PC-9 (cell line): ENCODE data around the gene GCDH.

ENCODE experiments used
- CTCF ChIP-seq: fragments of 200-600 bp; sonication (generic); conservative IDR thresholded peaks from 2 replicates; pipeline ENCODE4 v1.6.1; 2017; ENCODE audit warnings: mixed run types, antibody characterized with exemption, mild to moderate bottlenecking, moderate library complexity
- EZH2 ChIP-seq: fragments of 200-600 bp; sonication (generic); IDR thresholded peaks from 2 replicates; pipeline ENCODE4 v1.8.0; 2017; ENCODE audit warnings: antibody characterized with exemption, low read depth

DNA sequence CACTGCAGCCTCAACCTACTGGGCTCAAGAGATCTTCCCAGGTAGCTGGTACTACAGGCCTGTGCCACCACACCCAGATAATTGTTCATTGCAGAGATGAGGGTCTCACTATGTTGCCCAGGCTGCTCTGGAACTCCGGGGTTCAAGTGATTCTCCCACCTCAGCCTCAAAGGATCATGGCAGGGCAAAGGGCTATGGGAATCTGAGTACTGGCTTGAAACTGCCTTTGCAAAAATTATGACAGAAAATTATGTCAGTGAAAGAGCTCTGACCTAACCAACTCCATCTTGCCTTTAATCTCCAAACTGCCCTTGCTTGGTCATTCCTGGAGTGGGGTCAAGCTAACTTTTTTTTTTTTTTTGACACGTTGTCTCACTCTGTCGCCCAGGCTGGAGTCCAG lies 8.4 kb upstream of the GCDH start:
- TF ChIP-seq CTCF (no peak), EZH2 (no peak)
